ENCODE measurements around the gene RANBP1. TPM values are rescaled to one million over a fixed set of nuclear protein-coding genes. Genes with fewer than 3 reads are reported as not detected.
A peak's percentile ranks its signal among the peaks of the same experiment; 100 is the strongest.

RANBP1 gene
- total RNA-seq, 1 experiment from 2014 or later, result 443 TPM

GRCh38 chr22:20099099-20099711 lies 16.7 kb upstream of the RANBP1 start:
- ATAC-seq, result no peak
- Mint-ChIP-seq H3K27me3 (ENCODE audit: low read depth) (no peaks in the 10 kb centered on the region), H3K4me3 (no peak overlapping the region), H3K4me1 (peaks cover 20% of the 10 kb centered on the region), H3K36me3 (peaks cover 85% of the 10 kb centered on the region), H3K9me3 (no peaks in the 10 kb centered on the region), H3K27ac (peak overlapping the region; percentile 87; the same call in 1 of the 2 replicates)
- DNase-seq (ENCODE audit: low spot score), result no peak
- ChIA-PET POLR2A (no interaction called here), CTCF (no interaction called here)
- TF ChIP-seq SMAD3 (CRISPR knock-in tag; IDR thresholded peaks at IDR 0.05; ENCODE audit: borderline replicate concordance) (no peak), GTF2I (CRISPR knock-in tag; conservative IDR thresholded peaks at IDR 0.05) (no peak), TEAD1 (CRISPR knock-in tag; IDR thresholded peaks at IDR 0.05) (no peak), CREM (CRISPR knock-in tag; IDR thresholded peaks at IDR 0.05) (no peak), ZNF263 (CRISPR knock-in tag; IDR thresholded peaks at IDR 0.05; ENCODE audit: low read depth) (no peak), HMGXB4 (CRISPR knock-in tag; IDR thresholded peaks at IDR 0.05) (no peak), ZNF423 (CRISPR knock-in tag; IDR thresholded peaks at IDR 0.05) (no peak), ESRRA (CRISPR knock-in tag; IDR thresholded peaks at IDR 0.05; ENCODE audit: borderline replicate concordance) (no peak), E2F4 (CRISPR knock-in tag; IDR thresholded peaks at IDR 0.05; ENCODE audit: borderline replicate concordance, low read depth) (no peak), ZMAT4 (CRISPR knock-in tag; IDR thresholded peaks at IDR 0.05) (no peak), E2F5 (CRISPR knock-in tag; IDR thresholded peaks at IDR 0.05) (no peak), RORB (CRISPR knock-in tag; IDR thresholded peaks at IDR 0.05) (no peak), ZNF396 (CRISPR knock-in tag; IDR thresholded peaks at IDR 0.05; ENCODE audit: borderline replicate concordance) (no peak), SP1 (CRISPR knock-in tag; conservative IDR thresholded peaks at IDR 0.05) (no peak), ZNF416 (CRISPR knock-in tag; IDR thresholded peaks at IDR 0.05) (no peak), MXD4 (CRISPR knock-in tag; IDR thresholded peaks at IDR 0.05; ENCODE audit: borderline replicate concordance) (no peak)

GRCh38 chr22:20101638-20102037 lies 14.3 kb upstream of the RANBP1 start:
- Mint-ChIP-seq H3K4me1 (peaks cover 20% of the 10 kb centered on the region), H3K27me3 (ENCODE audit: low read depth) (no peaks in the 10 kb centered on the region), H3K9me3 (no peaks in the 10 kb centered on the region), H3K27ac (no peak overlapping the region), H3K36me3 (peaks cover 84% of the 10 kb centered on the region), H3K4me3 (no peak overlapping the region)
- TF ChIP-seq NR1H2 (CRISPR knock-in tag; IDR thresholded peaks at IDR 0.05) (no peak), SMAD4 (CRISPR knock-in tag; IDR thresholded peaks at IDR 0.05) (no peak), NR2C2 (CRISPR knock-in tag; IDR thresholded peaks at IDR 0.05) (no peak), SOX15 (CRISPR knock-in tag; IDR thresholded peaks at IDR 0.05) (no peak), FOXP4 (CRISPR knock-in tag; IDR thresholded peaks at IDR 0.05) (no peak), MLX (CRISPR knock-in tag; IDR thresholded peaks at IDR 0.05) (no peak), ZMAT4 (CRISPR knock-in tag; IDR thresholded peaks at IDR 0.05) (no peak), ZNF232 (CRISPR knock-in tag; IDR thresholded peaks at IDR 0.05) (no peak)
- no peak for DNase-seq (ENCODE audit: low spot score)
- CTCF ChIA-PET, result interaction anchor here (1.5 kb wide), 1 partner anchor 8 kb away, joined by 6 read pairs; no protein-coding TSS in a partner anchor
- POLR2A ChIA-PET, result interaction anchor here (0.6 to 1.5 kb wide), 2 partner anchors 13 to 85 kb away, joined by 3 read pairs; no protein-coding TSS in a partner anchor
- no peak; the same call in 1 of the 2 replicates for ATAC-seq
